ENCODE measurements around the gene FDX2. TPM values are rescaled to one million over a fixed set of nuclear protein-coding genes. Genes with fewer than 3 reads are reported as not detected.

Gene FDX2
- total RNA-seq, 2 donors from 2014 or later = 20.9 to 29.9 TPM

DNA sequence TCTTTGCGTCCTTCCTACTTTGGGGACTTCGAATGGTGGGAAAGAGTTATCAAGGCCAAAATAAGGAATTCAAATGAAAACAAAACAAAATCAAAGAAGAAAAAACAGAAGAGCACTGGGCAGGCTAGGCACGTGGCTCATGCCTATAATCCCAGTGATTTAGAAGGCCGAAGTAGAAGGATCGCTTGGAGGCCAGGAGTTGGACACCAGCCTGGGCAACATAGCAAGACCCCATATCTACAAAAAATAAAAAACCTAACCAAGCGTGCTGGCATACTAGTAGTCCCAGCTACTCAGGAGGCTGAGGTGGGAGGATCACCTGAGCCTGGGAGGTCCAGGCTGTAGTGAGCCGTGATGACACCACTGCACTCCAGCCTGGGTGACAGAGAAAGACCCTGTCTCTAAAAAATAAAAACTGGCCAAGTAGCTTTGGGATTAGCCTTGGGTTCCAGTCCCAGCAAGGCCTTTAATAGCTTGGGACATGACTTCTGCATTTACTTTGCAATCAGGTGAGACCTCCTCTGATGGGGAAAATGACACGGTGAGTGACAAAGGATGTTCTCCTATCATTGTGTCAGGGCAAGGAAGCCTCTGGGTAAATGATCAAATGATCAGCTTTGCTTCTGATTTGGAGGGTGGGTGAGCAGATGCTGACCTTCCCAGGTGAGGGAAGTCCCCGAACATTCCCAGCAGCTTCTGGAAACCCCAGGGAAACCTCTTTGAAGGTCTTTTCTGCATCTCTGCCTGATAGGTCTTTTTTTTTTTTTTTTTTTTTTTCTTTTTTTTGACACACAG lies 37.8 kb downstream of the FDX2 start:
- no peak overlapping the region for H3K27ac ChIP-seq
- TF ChIP-seq, protein P1, sequence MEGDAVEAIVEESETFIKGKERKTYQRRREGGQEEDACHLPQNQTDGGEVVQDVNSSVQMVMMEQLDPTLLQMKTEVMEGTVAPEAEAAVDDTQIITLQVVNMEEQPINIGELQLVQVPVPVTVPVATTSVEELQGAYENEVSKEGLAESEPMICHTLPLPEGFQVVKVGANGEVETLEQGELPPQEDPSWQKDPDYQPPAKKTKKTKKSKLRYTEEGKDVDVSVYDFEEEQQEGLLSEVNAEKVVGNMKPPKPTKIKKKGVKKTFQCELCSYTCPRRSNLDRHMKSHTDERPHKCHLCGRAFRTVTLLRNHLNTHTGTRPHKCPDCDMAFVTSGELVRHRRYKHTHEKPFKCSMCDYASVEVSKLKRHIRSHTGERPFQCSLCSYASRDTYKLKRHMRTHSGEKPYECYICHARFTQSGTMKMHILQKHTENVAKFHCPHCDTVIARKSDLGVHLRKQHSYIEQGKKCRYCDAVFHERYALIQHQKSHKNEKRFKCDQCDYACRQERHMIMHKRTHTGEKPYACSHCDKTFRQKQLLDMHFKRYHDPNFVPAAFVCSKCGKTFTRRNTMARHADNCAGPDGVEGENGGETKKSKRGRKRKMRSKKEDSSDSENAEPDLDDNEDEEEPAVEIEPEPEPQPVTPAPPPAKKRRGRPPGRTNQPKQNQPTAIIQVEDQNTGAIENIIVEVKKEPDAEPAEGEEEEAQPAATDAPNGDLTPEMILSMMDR (IDR thresholded peaks at IDR 0.05) = no peak
- no peak for TF ChIP-seq POLR2A (IDR thresholded peaks at IDR 0.05)
- TF ChIP-seq POLR2AphosphoS5 (IDR thresholded peaks at IDR 0.05) = no peak
- intact Hi-C loops (cut with DNase I) = no loop called here
- WGBS = 88% methylated on average over 9 of the region's 9 CpGs
- H3K4me1 ChIP-seq (replicated peaks) = no peaks in the 10 kb centered on the region
- no peak overlapping the region for H3K4me3 ChIP-seq
- DNase-seq (ENCODE audit: low spot score) = no peak
- no peaks in the 10 kb centered on the region for H3K9me3 ChIP-seq
- no peaks in the 10 kb centered on the region for H3K27me3 ChIP-seq (replicated peaks; ENCODE audit: insufficient read depth)
- no peaks in the 10 kb centered on the region for H3K36me3 ChIP-seq

- H3K27me3 ChIP-seq (replicated peaks; ENCODE audit: insufficient read depth) = no peaks in the 10 kb centered on the region
Measured at GRCh38 chr19:10274589-10274988, 41.2 kb downstream of the FDX2 start.

GRCh38 chr19:10271543-10272086 lies 44.2 kb downstream of the FDX2 start:
- DNase-seq (ENCODE audit: low spot score) = no peak
- Histone ChIP-seq H3K9me3 (no peaks in the 10 kb centered on the region), H3K27me3 (replicated peaks; ENCODE audit: insufficient read depth) (no peaks in the 10 kb centered on the region), H3K36me3 (no peaks in the 10 kb centered on the region), H3K4me3 (peak overlapping the region; percentile 19 to 28), H3K4me1 (replicated peaks) (no peaks in the 10 kb centered on the region), H3K27ac (peak overlapping the region in 1 of 2 donors; percentile 52)
- no peak for TF ChIP-seq POLR2AphosphoS5 (IDR thresholded peaks at IDR 0.05)
- no peak for TF ChIP-seq POLR2A (IDR thresholded peaks at IDR 0.05)
- TF ChIP-seq, protein P1 (IDR thresholded peaks at IDR 0.05) = no peak
- intact Hi-C loops (cut with DNase I) = loop anchor here (2.0 to 5.0 kb wide), 2 partner anchors 41 to 117 kb away; no protein-coding TSS in a partner anchor
- 38% methylated on average over 12 of the region's 12 CpGs for whole genome bisulfite sequencing

More at GRCh38 chr19:10274589-10274988, 41.2 kb downstream of the FDX2 start:
- intact Hi-C loops (cut with DNase I) = loop anchor here (5.0 kb wide), 1 partner anchor 38 kb away; no protein-coding TSS in a partner anchor
- 90% methylated on average over 10 of the region's 10 CpGs for WGBS
- H3K27ac ChIP-seq = no peak overlapping the region
- H3K36me3 ChIP-seq = no peaks in the 10 kb centered on the region
- no peaks in the 10 kb centered on the region for H3K4me1 ChIP-seq (replicated peaks)
- TF ChIP-seq, protein P1 (IDR thresholded peaks at IDR 0.05) = no peak
- TF ChIP-seq POLR2AphosphoS5 (IDR thresholded peaks at IDR 0.05) (no peak), POLR2A (IDR thresholded peaks at IDR 0.05) (no peak)
- H3K9me3 ChIP-seq = no peaks in the 10 kb centered on the region
- H3K4me3 ChIP-seq = no peak overlapping the region
- no peak for DNase-seq (ENCODE audit: low spot score)

- H3K27ac ChIP-seq = peak within 1 kb of the TSS; percentile 47 to 52
- no peaks in the 10 kb centered on the region for H3K9me3 ChIP-seq
- 2% methylated on average over 49 of the region's 51 CpGs for WGBS
- DNase-seq (ENCODE audit: low spot score) = peak; percentile 54
- no peaks in the 10 kb centered on the region for H3K4me1 ChIP-seq (replicated peaks)
- intact Hi-C loops (cut with DNase I) = loop anchor here (2.0 to 5.0 kb wide), 2 partner anchors 41 to 118 kb away; no protein-coding TSS in a partner anchor
- no peaks in the 10 kb centered on the region for H3K27me3 ChIP-seq (replicated peaks; ENCODE audit: insufficient read depth)
- TF ChIP-seq POLR2AphosphoS5 (IDR thresholded peaks at IDR 0.05) = peak; percentile 73
- TF ChIP-seq POLR2A (IDR thresholded peaks at IDR 0.05) = peak; percentile 60
- TF ChIP-seq, protein P1 (IDR thresholded peaks at IDR 0.05) = peak in 1 of 4 experiments; percentile 38
- H3K4me3 ChIP-seq = peak within 1 kb of the TSS; percentile 19 to 28
- H3K36me3 ChIP-seq = no peaks in the 10 kb centered on the region
Measured at GRCh38 chr19:10270616-10271394, 45.0 kb downstream of the FDX2 start, which contains the start of gene ICAM1. Gene ICAM1, plus strand, starts transcription at chr19:10271120. Its CDS starts 40 bp downstream, at chr19:10271160.

Data from prostate gland (tissue), 2 donors.